GM12872 (cell line): ENCODE results near the gene TRIP12.

ENCODE experiments used
- TF ChIP-seq, protein P1 (sequence below): IDR thresholded peaks from 3 replicates; pipeline ENCODE4 v1.5.1; 2011; ENCODE audit warnings: low read depth, mild to moderate bottlenecking, low read length, moderate library complexity; ENCODE audit not compliant: insufficient read depth

Gene TRIP12

DNA sequence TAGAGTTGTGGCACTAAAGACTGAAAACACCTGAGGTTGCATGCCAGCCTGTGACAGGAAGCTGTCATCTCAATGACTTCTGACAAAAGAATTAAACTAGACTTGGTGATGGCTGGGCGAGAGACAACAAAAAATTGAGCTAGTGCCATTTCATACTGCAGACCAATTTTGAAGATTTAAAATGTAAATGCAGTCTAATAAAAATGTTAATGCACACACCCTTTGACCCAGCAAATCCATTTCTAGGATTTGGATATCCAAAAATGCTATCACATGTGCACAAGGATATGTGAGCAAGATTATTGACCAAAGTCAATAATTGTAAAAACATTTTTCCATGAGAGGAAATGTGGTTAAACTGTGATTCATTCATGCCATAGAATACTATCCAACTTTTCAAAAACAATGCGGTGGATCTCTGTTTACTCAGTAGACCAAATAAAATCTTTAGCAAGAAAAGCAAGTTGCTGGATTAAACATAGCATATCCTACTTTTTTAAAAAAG lies 6.1 kb upstream of the TRIP12 start:
- TF ChIP-seq, protein P1, sequence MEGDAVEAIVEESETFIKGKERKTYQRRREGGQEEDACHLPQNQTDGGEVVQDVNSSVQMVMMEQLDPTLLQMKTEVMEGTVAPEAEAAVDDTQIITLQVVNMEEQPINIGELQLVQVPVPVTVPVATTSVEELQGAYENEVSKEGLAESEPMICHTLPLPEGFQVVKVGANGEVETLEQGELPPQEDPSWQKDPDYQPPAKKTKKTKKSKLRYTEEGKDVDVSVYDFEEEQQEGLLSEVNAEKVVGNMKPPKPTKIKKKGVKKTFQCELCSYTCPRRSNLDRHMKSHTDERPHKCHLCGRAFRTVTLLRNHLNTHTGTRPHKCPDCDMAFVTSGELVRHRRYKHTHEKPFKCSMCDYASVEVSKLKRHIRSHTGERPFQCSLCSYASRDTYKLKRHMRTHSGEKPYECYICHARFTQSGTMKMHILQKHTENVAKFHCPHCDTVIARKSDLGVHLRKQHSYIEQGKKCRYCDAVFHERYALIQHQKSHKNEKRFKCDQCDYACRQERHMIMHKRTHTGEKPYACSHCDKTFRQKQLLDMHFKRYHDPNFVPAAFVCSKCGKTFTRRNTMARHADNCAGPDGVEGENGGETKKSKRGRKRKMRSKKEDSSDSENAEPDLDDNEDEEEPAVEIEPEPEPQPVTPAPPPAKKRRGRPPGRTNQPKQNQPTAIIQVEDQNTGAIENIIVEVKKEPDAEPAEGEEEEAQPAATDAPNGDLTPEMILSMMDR, result no peak

DNA sequence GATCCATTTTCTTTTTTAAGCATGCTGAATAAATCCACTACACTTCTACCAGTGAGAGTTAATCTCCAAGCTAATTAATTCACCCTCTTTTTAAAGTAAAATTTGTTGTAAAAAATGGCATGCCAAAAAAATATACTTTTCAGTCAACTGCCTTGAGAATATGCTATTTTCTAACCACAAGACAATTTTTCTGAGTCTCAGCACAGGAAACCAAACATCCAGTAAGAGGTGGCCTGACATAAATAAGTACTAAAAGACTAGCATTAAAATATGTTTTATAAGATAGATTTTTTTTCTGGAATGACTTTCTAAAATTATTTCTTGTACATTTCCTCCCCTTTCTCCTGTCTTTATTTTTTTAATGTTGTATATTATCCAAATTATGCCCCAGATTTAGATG lies 3.4 kb upstream of the TRIP12 start:
- TF ChIP-seq, protein P1, result no peak

DNA sequence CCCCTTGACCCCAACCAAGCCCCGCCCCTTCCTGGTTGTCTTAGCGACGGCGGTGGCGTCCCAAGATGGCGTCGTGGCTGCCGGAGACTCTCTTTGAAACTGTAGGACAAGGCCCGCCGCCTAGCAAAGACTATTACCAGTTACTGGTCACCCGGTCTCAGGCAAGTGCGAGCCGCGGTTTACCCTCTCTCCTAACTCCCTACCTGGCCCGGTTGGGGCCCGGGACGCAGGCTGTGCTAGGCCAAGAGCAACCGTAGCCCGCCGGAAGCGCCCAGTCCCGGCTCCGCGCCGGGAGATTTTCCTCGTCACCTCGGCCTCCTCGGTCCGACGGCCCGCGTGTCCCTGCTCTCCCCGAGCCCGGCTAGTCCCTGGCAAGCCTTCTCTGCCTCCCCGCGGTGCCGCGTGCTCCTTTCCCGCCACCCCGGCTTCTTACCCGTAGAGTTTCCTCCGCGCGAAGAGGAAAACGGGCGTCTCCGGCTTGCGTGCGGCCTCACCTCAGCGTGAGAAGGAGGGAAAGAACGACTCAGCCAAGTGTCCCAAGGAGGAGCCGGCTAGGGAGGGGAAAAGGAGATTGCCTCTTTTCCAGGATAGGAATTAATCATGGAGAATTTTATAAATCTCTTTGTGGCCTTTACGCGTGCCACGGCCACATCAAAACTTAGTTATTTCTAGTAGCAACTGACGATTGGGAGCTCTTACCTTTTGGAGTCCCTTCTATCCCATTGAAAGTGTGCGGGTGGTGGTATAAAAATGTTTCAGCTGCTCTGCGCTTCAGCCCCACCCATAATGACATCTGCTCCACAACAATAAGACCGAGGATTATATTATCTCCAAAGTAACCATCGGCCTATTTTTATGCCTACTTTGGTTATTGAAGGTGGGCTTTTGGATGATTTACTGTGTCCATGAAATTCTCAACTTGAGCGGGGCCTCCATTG lies 909 bp upstream of the TRIP12 start, which contains the start of gene FBXO36:
TSS of gene FBXO36 (plus strand) at position 55 of the 938 bp plus-strand sequence. CDS start at position 66, 11 bp downstream.
- TF ChIP-seq, protein P1, result no peak

DNA sequence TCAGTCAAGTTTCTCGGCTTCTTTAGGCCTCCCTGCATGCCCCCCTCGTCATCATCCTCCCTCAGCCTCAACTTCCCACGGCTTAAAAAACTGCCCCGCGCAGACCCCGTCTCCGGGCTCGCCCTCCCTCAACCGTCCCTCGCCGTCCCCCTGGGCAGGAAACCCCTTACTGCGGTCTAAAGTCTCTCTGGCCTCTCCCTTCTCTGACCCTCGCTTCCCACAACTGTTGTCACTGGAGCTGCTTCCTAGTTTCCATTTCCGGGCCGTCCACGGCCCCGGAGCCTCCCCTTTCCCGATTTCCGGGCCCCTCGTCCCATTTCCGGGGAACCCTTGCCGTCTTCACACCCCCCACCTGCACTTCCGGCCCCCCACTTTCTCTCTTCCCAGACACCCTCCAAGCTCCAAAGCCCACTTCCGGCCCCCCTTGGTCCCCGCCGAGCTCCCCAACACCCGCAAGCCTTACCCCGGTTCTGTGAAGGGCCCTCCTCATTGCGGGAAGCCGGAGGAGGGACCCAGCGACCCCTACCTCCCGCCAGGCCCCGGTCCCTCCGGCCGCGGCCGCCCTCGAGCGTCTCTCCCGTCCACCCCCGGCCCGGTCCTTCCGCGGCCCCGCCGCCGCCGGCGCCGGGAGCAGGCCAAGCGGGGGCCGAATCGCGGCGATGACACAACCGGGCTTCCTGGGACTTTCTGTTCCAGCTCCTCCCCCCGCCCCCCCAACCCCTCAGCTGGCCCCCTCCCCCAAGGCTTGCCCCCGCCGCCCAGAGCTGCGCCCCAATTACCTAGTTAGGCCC lies 513 bp downstream of the TRIP12 start:
- TF ChIP-seq, protein P1, result no peak

DNA sequence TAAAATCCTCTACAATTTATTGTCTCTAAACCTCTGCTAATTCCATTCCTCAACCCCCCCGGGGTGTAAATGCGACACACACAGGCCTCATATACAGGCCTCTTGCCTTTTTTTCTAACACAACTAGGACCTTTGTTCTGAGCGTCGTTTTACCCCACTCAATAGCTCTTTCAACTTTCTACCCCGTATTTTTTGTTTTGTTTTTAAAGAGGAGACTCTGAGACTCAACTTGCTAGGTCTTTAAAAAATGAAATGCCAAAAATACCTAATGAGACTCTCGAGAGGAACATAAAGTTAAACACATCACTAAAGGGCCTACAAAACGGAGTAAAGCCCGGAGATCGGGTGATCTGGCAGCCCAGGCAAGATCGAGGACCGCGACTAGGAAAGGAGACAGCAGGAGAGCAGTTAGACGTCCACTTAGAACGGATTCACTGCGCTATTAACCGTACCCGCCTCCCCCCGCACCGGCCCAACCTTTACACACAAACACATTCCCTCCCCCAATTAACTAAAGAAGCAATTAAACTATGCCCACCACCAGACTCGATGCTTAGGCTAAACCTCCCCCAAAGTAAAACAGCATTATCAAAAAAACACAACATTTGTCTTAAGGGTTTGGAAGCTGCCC lies 1.7 kb downstream of the TRIP12 start:
- TF ChIP-seq, protein P1, result no peak

DNA sequence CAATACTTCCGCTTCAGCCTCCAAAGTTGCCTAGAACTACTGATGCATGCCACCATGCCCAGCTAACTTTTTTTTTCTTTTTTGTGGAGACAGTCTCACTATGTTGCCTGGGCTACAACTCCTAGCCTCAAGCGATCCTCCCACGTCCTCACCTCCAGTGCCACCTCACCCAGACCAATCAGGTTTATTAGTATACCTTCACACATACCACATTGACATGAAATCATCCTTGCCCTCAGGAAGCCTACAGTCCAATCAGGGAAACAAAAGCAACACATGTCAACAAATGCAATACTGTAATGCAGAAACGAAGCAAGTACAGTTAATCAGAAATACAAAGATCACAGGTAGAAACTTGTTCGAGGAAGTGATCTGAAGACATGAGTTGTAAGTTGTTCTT lies 4.0 kb downstream of the TRIP12 start:
- TF ChIP-seq, protein P1, result no peak
